Tibial nerve (tissue), 4 donors: Measurements from ENCODE around the gene NFASC. TPM values are rescaled to one million over a fixed set of nuclear protein-coding genes. Genes with fewer than 3 reads are reported as not detected.

ENCODE experiments used
- DNase-seq, 2 donors: peaks; one replicate each; pipeline ENCODE4 v3.0.0-alpha.2; 2019; ENCODE audit warnings: low spot score in 2 of 2
- H3K27ac ChIP-seq, 4 donors: fragments of 200-600 bp; sonication (generic) in 3 of 4; one replicate each; pipeline ENCODE4 v1.5.1; 2017 to 2019; ENCODE audit warnings: mild to moderate bottlenecking in 1 of 4
- H3K27me3 ChIP-seq, 2 donors: fragments of 200-600 bp; sonication (generic) in 1 of 2; one replicate each; pipeline versions ENCODE4 v1.5.1 to v1.6.0; 2017 to 2019
- H3K36me3 ChIP-seq, 3 donors: fragments of 200-600 bp; sonication (generic); one replicate each; pipeline ENCODE4 v1.5.1; 2018 to 2019
- H3K4me1 ChIP-seq, 4 donors: fragments of 200-600 bp; sonication (generic) in 3 of 4; one replicate each; pipeline ENCODE4 v1.5.1; 2017 to 2019
- H3K4me3 ChIP-seq, 4 donors: fragments of 200-600 bp; sonication (generic) in 3 of 4; one replicate each; pipeline ENCODE4 v1.5.1; 2017 to 2019; ENCODE audit warnings: mild to moderate bottlenecking in 1 of 4, moderate library complexity in 1 of 4
- H3K9me3 ChIP-seq, 4 donors: fragments of 200-600 bp; sonication (generic) in 3 of 4; one replicate each; pipeline ENCODE4 v1.5.1; 2017 to 2019
- EP300 ChIP-seq, 2 donors: sonication (generic); formaldehyde crosslinking; IDR thresholded peaks; one replicate each; pipeline ENCODE4 v1.6.1; 2017; ENCODE audit warnings: antibody characterized with exemption in 2 of 2, mild to moderate bottlenecking in 1 of 2
- POLR2A ChIP-seq, 2 donors: fragments of 450-650 bp; IDR thresholded peaks; one replicate each; pipeline ENCODE4 v1.6.1; 2017; ENCODE audit warnings: antibody characterized with exemption in 2 of 2, mild to moderate bottlenecking in 2 of 2, moderate library complexity in 2 of 2
- WGBS, 2 donors: methylation state at CpG; one replicate each; pipeline ENCODE4 v1.1.5; 2018; 5-methylcytosine and 5-hydroxymethylcytosine counted together
- total RNA-seq, 4 donors: library from RNA; depleted of rRNA; stranded (reverse); fragments of >200 nt; gene quantifications; one replicate each; pipeline ENCODE4 v1.1.0, GENCODE V29; 2016
- TF ChIP-seq, protein P1 (sequence below), 5 experiments: fragments of 200-600 bp in 3 of 5; fragments of 450-650 bp in 2 of 5; sonication (generic) in 3 of 5; IDR thresholded peaks; one replicate each; pipeline ENCODE4 v1.5.1; 2016 to 2019; ENCODE audit warnings: antibody characterized with exemption in 5 of 5, mild to moderate bottlenecking in 3 of 5, moderate library complexity in 2 of 5

NFASC gene
- total RNA-seq, 4 donors from 2014 or later, result 69.9 to 112 (median 94.0) TPM

DNA sequence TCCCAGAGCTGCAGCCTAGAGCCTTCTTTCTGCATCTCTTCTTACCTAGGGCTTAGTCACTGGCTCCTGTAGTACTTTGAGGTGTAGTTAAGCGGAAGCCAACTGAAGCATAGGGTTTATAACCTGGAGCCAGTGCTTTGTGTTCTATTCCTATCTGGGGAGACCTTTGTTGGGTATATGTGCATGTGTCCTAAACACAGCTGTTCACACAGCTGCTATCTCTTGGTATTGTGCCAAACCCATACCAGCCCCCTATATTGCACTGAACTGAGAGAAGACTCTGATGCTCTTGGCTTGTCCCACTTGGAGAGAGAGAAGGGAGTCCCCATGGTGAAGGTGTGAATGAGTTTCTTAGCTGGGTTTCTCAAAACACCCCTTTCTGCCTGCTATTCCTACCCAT, 17.2 kb upstream of the NFASC start:
- no peaks in the 10 kb centered on the region for H3K4me1 ChIP-seq
- DNase-seq, result no peak
- H3K4me3 ChIP-seq, result no peak overlapping the region
- WGBS, 2 donors, result 86 to 100% methylated on average over 1 of the region's 1 CpG
- TF ChIP-seq, protein P1, sequence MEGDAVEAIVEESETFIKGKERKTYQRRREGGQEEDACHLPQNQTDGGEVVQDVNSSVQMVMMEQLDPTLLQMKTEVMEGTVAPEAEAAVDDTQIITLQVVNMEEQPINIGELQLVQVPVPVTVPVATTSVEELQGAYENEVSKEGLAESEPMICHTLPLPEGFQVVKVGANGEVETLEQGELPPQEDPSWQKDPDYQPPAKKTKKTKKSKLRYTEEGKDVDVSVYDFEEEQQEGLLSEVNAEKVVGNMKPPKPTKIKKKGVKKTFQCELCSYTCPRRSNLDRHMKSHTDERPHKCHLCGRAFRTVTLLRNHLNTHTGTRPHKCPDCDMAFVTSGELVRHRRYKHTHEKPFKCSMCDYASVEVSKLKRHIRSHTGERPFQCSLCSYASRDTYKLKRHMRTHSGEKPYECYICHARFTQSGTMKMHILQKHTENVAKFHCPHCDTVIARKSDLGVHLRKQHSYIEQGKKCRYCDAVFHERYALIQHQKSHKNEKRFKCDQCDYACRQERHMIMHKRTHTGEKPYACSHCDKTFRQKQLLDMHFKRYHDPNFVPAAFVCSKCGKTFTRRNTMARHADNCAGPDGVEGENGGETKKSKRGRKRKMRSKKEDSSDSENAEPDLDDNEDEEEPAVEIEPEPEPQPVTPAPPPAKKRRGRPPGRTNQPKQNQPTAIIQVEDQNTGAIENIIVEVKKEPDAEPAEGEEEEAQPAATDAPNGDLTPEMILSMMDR (IDR thresholded peaks at IDR 0.05), result no peak
- no peak for TF ChIP-seq POLR2A (IDR thresholded peaks at IDR 0.05)
- TF ChIP-seq EP300 (IDR thresholded peaks at IDR 0.05), result no peak
- no peaks in the 10 kb centered on the region for H3K9me3 ChIP-seq
- H3K27ac ChIP-seq, result no peak overlapping the region
- H3K36me3 ChIP-seq, result no peaks in the 10 kb centered on the region
- no peaks in the 10 kb centered on the region for H3K27me3 ChIP-seq

GRCh38 chr1:204854286-204854685, 16.4 kb upstream of the NFASC start:
- H3K4me3 ChIP-seq, result no peak overlapping the region
- H3K27ac ChIP-seq, result no peak overlapping the region
- no peaks in the 10 kb centered on the region for H3K27me3 ChIP-seq
- no peaks in the 10 kb centered on the region for H3K36me3 ChIP-seq
- DNase-seq, result no peak
- TF ChIP-seq POLR2A (IDR thresholded peaks at IDR 0.05) (no peak), EP300 (IDR thresholded peaks at IDR 0.05) (no peak)
- TF ChIP-seq, protein P1 (IDR thresholded peaks at IDR 0.05), result no peak
- 60 to 66% methylated on average over 2 of the region's 2 CpGs for WGBS, 2 donors
- no peaks in the 10 kb centered on the region for H3K9me3 ChIP-seq
- no peaks in the 10 kb centered on the region for H3K4me1 ChIP-seq

- Histone ChIP-seq H3K27ac (no peak overlapping the region), H3K9me3 (no peaks in the 10 kb centered on the region), H3K4me3 (no peak overlapping the region), H3K36me3 (no peaks in the 10 kb centered on the region), H3K4me1 (no peaks in the 10 kb centered on the region), H3K27me3 (no peaks in the 10 kb centered on the region)
- 54 to 58% methylated on average over 9 of the region's 9 CpGs for WGBS, 2 donors
- no peak for TF ChIP-seq POLR2A (IDR thresholded peaks at IDR 0.05)
- TF ChIP-seq, protein P1 (IDR thresholded peaks at IDR 0.05), result no peak
- no peak for TF ChIP-seq EP300 (IDR thresholded peaks at IDR 0.05)
- no peak for DNase-seq
These were observed 12.3 kb upstream of the NFASC start for GRCh38 chr1:204858363-204858821.

DNA sequence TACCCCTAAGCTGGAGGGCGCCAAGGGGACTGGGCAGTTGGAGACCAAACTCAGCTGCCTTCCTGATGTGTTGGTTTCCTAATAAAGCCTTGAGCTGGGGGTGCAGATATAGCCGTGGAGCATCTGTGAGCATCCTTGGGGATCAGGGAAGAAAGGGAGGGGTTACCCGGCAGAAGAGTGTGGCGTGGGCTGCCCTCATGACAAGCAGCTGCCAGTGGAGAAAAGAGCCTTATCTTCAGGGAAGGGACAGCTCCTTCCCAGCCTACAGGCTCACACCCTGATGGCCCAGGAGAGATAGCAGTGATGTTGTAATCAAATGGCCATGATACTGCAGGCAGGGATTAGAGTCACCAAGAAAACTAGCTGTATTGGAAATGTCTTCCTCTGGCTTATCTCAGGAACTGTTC, 10.8 kb upstream of the NFASC start:
- Histone ChIP-seq H3K4me1 (no peaks in the 10 kb centered on the region), H3K36me3 (no peaks in the 10 kb centered on the region), H3K4me3 (no peak overlapping the region), H3K9me3 (no peaks in the 10 kb centered on the region), H3K27me3 (no peaks in the 10 kb centered on the region), H3K27ac (no peak overlapping the region)
- 55 to 64% methylated on average over 4 of the region's 4 CpGs for WGBS, 2 donors
- TF ChIP-seq, protein P1 (IDR thresholded peaks at IDR 0.05), result no peak
- TF ChIP-seq EP300 (IDR thresholded peaks at IDR 0.05), result no peak
- no peak for TF ChIP-seq POLR2A (IDR thresholded peaks at IDR 0.05)
- no peak for DNase-seq

DNA sequence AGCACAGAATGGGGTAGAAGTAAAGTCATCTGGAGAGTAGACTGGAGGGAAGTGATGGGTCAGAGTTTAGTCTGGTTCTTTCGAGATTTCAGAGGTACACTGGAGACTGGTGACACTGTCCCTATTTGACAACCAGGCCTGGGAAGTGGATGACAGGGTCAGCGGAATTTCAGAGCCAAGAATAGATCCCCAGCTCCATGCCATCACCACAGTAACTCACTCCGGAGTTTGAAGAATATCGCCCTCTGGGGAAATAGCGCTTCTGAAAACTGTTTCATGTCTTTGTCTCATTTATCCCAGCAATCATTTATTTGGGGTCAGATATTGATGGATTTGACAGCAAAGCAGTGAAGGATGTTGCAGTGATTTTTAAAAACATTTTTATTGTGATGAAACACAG, 7.6 kb upstream of the NFASC start:
- 35 to 53% methylated on average over 5 of the region's 5 CpGs for WGBS, 2 donors
- Histone ChIP-seq H3K4me3 (no peak overlapping the region), H3K9me3 (no peaks in the 10 kb centered on the region), H3K36me3 (no peaks in the 10 kb centered on the region), H3K4me1 (peaks cover 0 to 6% (median 0%) of the 10 kb centered on the region in 4 donors), H3K27ac (no peak overlapping the region), H3K27me3 (no peaks in the 10 kb centered on the region)
- no peak for DNase-seq
- TF ChIP-seq, protein P1 (IDR thresholded peaks at IDR 0.05), result no peak
- TF ChIP-seq EP300 (IDR thresholded peaks at IDR 0.05) (no peak), POLR2A (IDR thresholded peaks at IDR 0.05) (no peak)
